Adipocyte (in vitro differentiated cells): ENCODE data around the gene ARHGAP26.

Experiments
- DNase-seq: peaks from one replicate; pipeline ENCODE4 v3.0.0-alpha.2; 2015; ENCODE audit warnings: low read depth
- H3K27me3 ChIP-seq: replicated peaks from 2 replicates; pipeline ENCODE4 v1.7.0; 2013; ENCODE audit warnings: mild to moderate bottlenecking, low read length, moderate library complexity; ENCODE audit not compliant: control insufficient read depth, insufficient read depth
- H3K36me3 ChIP-seq: 2 replicates; pipeline ENCODE4 v1.7.0; 2013; ENCODE audit warnings: low read length, mild to moderate bottlenecking, moderate library complexity; ENCODE audit not compliant: control insufficient read depth, insufficient read depth, severe bottlenecking
- H3K4me1 ChIP-seq: 2 replicates; pipeline ENCODE4 v1.7.0; 2013; ENCODE audit warnings: mild to moderate bottlenecking, low read length, moderate library complexity; ENCODE audit not compliant: control insufficient read depth, insufficient read depth
- H3K4me3 ChIP-seq: 2 replicates; pipeline ENCODE4 v1.7.0; 2013; ENCODE audit warnings: mild to moderate bottlenecking, low read length, moderate library complexity
- H3K9ac ChIP-seq: 2 replicates; pipeline ENCODE4 v1.7.0; 2013; ENCODE audit warnings: mild to moderate bottlenecking, low read length, moderate library complexity
- H3K9me3 ChIP-seq: 2 replicates; pipeline ENCODE4 v1.7.0; 2013; ENCODE audit warnings: mild to moderate bottlenecking, low read length, moderate library complexity; ENCODE audit not compliant: control insufficient read depth

ARHGAP26 gene

DNA sequence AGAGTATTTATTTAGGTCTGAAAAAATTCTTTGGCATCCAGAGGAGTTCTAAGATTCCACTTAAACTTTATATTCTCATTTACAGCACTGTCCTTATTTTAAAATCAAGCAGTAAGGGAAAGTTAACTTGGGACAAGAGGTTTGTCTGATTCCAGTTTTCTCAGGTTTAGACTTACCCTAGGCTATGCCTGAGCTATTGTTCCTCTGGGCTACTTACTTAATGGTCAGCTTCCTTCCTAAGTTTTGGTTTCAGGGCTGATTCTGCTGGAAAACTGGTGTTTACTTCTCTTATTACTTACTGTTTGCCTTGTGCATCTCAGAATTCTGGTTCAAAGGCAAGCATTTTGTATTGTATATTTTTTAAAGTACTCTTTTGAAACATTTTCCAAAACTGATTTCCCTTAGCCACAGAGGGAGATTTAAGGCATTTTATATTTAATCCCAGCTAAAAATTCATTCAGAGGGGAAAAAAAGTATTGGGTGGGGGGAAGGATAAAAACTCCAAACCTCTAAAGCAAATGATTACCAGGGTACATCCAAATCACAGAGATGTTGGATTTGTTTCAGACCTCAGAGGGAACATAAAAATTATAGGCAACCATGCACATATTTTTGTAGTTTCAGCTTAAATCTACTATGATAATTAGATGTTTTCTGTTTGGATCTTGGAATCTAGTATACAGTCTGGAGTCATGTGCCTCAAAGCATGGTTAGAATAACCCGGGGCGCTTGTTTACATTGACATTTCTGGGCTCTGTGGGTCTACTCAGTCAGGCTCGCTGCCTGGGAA, 290.0 kb downstream of the ARHGAP26 start:
- peak; percentile 49 for DNase-seq
- Histone ChIP-seq H3K4me3 (no peak overlapping the region), H3K27me3 (no peaks in the 10 kb centered on the region), H3K4me1 (peaks cover 67% of the 10 kb centered on the region), H3K9me3 (no peaks in the 10 kb centered on the region), H3K36me3 (peaks cover 3% of the 10 kb centered on the region), H3K9ac (no peak overlapping the region)

DNA sequence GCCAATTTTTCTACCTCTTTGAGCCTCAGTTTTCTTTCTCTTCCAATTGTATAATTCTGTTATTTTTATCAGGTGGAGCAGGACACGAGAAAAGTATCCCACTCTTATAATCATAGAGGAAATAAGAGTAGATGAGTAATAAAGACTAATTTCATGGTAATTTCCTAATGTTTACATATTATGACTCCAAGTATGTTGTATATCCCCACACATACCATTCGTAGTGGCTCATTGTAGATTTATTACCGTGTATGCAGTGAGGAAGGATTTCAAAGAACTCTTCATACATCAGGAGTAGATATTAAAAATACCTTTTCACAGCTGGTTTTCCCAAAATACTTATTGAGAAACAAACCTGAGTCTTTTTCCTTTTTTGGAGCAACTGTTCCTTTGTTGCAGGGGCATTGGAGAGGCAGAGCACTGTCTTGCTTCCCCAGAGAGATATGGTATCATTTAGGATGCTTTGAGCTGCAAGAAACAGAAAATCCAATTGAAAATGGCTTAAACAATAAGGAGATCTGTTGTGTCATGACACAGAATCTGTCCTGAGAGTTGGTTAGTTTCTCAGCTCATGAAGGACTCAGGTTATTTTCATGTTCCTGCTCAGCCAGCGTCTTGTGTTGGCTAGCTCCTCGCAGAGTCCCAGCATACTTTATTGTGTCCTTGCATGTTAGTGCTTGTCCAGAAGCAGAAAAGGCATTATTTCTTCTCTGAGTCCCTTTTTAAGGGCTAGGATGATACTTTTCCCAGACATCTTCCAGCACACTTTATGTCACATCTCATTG, 291.2 kb downstream of the ARHGAP26 start:
- DNase-seq = peak; percentile 87
- H3K36me3 ChIP-seq = peaks cover 3% of the 10 kb centered on the region
- no peaks in the 10 kb centered on the region for H3K27me3 ChIP-seq
- no peak overlapping the region for H3K4me3 ChIP-seq
- no peak overlapping the region for H3K9ac ChIP-seq
- H3K4me1 ChIP-seq = peaks cover 69% of the 10 kb centered on the region
- no peaks in the 10 kb centered on the region for H3K9me3 ChIP-seq

DNA sequence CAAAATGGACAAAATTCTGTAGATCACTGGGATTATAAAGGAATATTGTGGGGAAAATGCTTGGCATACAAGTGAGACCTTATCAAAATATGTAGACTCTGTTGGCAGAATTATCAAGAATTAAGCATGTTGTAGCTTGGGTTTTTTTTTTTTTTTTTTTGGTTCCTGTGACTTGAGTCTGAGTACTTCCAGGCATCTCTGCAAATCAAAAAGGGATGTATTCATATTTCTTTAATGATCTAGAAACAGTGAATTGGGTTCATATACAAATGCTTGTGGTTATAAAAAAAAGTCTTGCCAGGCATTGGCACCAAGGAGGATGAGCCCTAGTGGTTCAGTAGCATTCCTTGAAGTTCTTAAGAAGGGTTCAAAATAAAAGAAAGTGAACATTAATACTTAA, 292.2 kb downstream of the ARHGAP26 start:
- no peaks in the 10 kb centered on the region for H3K27me3 ChIP-seq
- peaks cover 68% of the 10 kb centered on the region for H3K4me1 ChIP-seq
- H3K9me3 ChIP-seq = no peaks in the 10 kb centered on the region
- no peak overlapping the region for H3K4me3 ChIP-seq
- peak; percentile 29 for DNase-seq
- H3K9ac ChIP-seq = no peak overlapping the region
- peaks cover 3% of the 10 kb centered on the region for H3K36me3 ChIP-seq

- H3K4me3 ChIP-seq = no peak overlapping the region
- H3K9me3 ChIP-seq = no peaks in the 10 kb centered on the region
- no peak for DNase-seq
- H3K4me1 ChIP-seq = peaks cover 59% of the 10 kb centered on the region
- peaks cover 1% of the 10 kb centered on the region for H3K36me3 ChIP-seq
- H3K9ac ChIP-seq = no peak overlapping the region
- H3K27me3 ChIP-seq = no peaks in the 10 kb centered on the region
Observed at GRCh38 chr5:143063175-143063970, 293.2 kb downstream of the ARHGAP26 start.

DNA sequence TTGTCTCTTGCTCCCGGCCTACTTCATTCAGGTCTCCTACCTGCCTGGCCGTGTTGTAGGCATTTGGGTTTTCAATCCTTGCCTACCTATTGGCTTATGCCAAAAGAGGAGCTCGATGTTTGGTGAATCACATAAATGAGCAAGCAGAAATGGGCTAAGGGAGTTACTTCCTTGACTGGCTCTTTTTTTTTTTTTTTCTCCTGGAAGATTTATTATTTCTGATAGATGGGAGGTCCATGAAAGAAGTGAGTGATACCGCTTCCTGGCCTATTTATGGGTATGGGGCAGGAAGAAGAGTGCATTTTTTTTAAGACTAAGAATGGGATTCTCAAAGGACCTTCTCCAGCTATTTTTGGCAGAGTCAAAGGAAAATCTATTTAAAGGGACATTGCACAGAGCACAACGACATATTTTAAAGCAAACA, 294.1 kb downstream of the ARHGAP26 start:
- no peak for DNase-seq
- Histone ChIP-seq H3K4me1 (peaks cover 62% of the 10 kb centered on the region), H3K27me3 (no peaks in the 10 kb centered on the region), H3K4me3 (peak overlapping the region; percentile 45), H3K9me3 (no peaks in the 10 kb centered on the region), H3K36me3 (no peaks in the 10 kb centered on the region), H3K9ac (no peak overlapping the region)

DNA sequence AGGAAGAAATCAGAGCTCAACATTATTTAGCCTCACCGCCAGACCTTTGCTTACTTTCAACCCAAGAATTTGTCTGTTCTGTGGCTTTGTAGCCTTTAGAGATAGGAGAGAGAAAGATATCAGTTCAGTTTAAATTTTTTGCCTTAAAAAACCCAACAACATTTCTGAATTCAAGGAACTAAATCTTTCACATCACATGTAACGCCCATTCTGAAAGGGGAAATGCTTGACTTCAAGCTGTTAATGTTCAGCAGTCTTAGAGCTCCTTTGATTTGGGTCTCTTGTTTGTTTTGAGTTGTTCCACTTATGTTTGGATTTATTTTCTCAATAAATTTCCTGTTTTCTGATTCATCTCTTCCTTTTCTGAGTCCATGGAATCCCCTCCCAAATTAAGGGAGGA, 294.5 kb downstream of the ARHGAP26 start:
- Histone ChIP-seq H3K4me3 (peak overlapping the region; percentile 45), H3K36me3 (no peaks in the 10 kb centered on the region), H3K4me1 (peaks cover 62% of the 10 kb centered on the region), H3K27me3 (no peaks in the 10 kb centered on the region), H3K9me3 (no peaks in the 10 kb centered on the region), H3K9ac (peak overlapping the region; percentile 59)
- DNase-seq = no peak

DNA sequence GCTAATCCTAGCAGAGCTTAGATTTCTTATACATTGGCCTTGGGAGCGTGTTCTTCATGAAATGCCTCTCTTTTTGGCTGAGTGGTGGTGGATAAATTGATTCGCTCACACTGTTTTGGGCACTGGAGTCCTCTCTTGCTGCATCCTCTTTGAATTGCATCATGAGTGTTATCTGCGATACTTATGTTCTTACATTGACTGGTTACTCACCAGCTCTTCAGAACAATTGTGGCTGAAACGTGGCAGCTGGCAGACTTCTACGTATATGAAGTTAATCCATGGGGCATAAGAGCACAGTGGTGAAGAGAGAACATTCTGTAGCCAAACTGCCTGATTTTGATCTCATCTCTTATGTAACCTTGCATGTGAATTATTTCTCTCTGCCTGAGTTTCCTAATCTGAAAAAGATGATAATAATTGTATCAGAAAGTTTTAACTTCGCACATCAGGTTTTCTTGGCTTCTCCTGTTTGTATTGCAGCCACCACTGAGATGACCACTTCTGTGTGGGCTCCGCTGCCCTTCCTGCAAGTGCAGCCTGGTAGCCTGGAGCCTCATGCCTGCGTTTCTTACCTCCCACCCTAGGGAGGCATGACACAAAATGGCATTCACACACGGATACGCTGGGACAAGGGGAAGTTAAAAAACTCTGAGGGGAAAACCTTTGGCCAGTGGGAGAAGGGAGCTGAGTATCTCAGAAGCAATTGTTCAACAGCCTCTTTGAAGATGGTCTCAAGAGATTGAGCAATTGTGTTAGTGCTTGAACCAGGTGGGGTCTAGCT, 295.2 kb downstream of the ARHGAP26 start:
- no peaks in the 10 kb centered on the region for H3K36me3 ChIP-seq
- H3K4me3 ChIP-seq = peak overlapping the region; percentile 45
- H3K4me1 ChIP-seq = peaks cover 62% of the 10 kb centered on the region
- DNase-seq = peak; percentile 80
- H3K9me3 ChIP-seq = no peaks in the 10 kb centered on the region
- H3K27me3 ChIP-seq = no peaks in the 10 kb centered on the region
- peak overlapping the region; percentile 59 for H3K9ac ChIP-seq

GRCh38 chr5:143065996-143066522, 295.9 kb downstream of the ARHGAP26 start:
- DNase-seq = no peak
- Histone ChIP-seq H3K27me3 (no peaks in the 10 kb centered on the region), H3K4me1 (peaks cover 59% of the 10 kb centered on the region), H3K36me3 (peaks cover 2% of the 10 kb centered on the region), H3K4me3 (no peak overlapping the region), H3K9ac (no peak overlapping the region), H3K9me3 (no peaks in the 10 kb centered on the region)

GRCh38 chr5:143066556-143067281, 296.5 kb downstream of the ARHGAP26 start:
- peaks cover 53% of the 10 kb centered on the region for H3K4me1 ChIP-seq
- H3K36me3 ChIP-seq = peaks cover 4% of the 10 kb centered on the region
- DNase-seq = no peak
- no peak overlapping the region for H3K9ac ChIP-seq
- H3K27me3 ChIP-seq = no peaks in the 10 kb centered on the region
- no peak overlapping the region for H3K4me3 ChIP-seq
- no peaks in the 10 kb centered on the region for H3K9me3 ChIP-seq

DNA sequence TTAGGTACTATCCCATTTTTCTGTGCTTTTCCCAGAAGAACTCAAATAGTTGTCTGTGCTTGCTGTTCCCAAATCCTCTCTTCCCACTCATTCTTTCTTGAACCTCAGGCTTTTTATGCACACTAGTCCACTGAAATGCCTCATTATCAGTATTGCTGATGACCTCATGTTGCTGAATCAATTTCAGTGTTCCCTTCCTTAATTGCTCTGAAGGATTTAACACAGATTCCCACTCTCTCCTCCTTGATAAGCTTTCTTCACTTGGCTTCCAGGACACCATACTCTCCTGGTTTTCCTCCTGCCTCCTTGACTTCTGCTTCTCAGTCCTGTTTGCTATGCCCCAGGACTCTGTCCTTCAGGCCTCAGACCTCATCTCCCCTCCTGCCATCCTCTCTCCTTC, 298.5 kb downstream of the ARHGAP26 start:
- Histone ChIP-seq H3K36me3 (peaks cover 4% of the 10 kb centered on the region), H3K4me3 (no peak overlapping the region), H3K4me1 (peaks cover 41% of the 10 kb centered on the region), H3K9me3 (no peaks in the 10 kb centered on the region), H3K27me3 (no peaks in the 10 kb centered on the region), H3K9ac (no peak overlapping the region)
- no peak for DNase-seq
